Gastrocnemius medialis (tissue), 4 donors: ENCODE data around the gene PCSK4.

Source experiments
- POLR2A ChIP-seq, 2 donors: fragments of 450-650 bp; IDR thresholded peaks; one replicate each; pipeline ENCODE4 v1.6.1; 2017; ENCODE audit warnings: antibody characterized with exemption in 2 of 2, mild to moderate bottlenecking in 2 of 2, moderate library complexity in 2 of 2
- TF ChIP-seq, protein P1 (sequence below), 5 experiments: fragments of 450-650 bp in 3 of 5; fragments of 200-600 bp in 2 of 5; sonication (generic) in 2 of 5; IDR thresholded peaks in 4 of 5; conservative IDR thresholded peaks in 1 of 5; 1 replicate in 4 of 5; 2 replicates in 1 of 5; pipeline ENCODE4 v1.5.1; 2016 to 2019; ENCODE audit warnings: antibody characterized with exemption in 5 of 5, mild to moderate bottlenecking in 3 of 5, moderate library complexity in 3 of 5

DNA sequence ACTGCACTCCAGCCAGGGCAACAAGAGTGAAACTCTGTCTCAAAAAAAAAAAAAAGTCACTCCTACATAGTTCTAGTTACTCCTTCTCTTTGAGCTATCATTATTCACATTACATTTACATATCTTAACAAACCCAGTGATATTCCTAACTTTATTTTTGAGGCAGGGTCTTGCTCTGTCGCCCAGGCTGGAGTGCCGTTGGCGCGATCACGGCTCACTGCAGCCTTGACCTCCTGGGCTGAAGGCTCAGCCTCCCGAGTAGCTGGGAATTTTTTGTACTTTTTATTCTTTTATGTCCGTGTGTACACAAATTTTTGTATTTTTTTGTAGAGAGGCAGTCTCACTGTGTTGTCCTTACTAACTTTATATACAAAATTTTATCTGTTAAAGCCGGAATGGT lies 52.5 kb downstream of the PCSK4 start:
- TF ChIP-seq POLR2A (IDR thresholded peaks at IDR 0.05) = no peak
- TF ChIP-seq, protein P1, sequence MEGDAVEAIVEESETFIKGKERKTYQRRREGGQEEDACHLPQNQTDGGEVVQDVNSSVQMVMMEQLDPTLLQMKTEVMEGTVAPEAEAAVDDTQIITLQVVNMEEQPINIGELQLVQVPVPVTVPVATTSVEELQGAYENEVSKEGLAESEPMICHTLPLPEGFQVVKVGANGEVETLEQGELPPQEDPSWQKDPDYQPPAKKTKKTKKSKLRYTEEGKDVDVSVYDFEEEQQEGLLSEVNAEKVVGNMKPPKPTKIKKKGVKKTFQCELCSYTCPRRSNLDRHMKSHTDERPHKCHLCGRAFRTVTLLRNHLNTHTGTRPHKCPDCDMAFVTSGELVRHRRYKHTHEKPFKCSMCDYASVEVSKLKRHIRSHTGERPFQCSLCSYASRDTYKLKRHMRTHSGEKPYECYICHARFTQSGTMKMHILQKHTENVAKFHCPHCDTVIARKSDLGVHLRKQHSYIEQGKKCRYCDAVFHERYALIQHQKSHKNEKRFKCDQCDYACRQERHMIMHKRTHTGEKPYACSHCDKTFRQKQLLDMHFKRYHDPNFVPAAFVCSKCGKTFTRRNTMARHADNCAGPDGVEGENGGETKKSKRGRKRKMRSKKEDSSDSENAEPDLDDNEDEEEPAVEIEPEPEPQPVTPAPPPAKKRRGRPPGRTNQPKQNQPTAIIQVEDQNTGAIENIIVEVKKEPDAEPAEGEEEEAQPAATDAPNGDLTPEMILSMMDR (IDR thresholded peaks at IDR 0.05 in 4 of 5, conservative IDR thresholded peaks at IDR 0.05 in 1 of 5) = no peak
